SK-N-SH (cell line): ENCODE data around the gene CKAP2.
"Not testable (repeated sequence)": the region's sequence is repeated elsewhere in the genome, so short reads cannot be mapped to it uniquely, and the experiment has no call there.

Source experiments
- EZH2phosphoT487 ChIP-seq: fragments of 200-600 bp; sonication (generic); IDR thresholded peaks from 2 replicates; pipeline ENCODE4 v1.6.1; 2017; ENCODE audit warnings: low read depth, mixed run types, mild to moderate bottlenecking, antibody characterized with exemption, moderate library complexity, borderline replicate concordance
- FOSL2 ChIP-seq: IDR thresholded peaks from 2 replicates; pipeline ENCODE4 v1.4.0; 2012; ENCODE audit warnings: low read depth, mild to moderate bottlenecking, moderate library complexity, borderline replicate concordance
- SMC3 ChIP-seq: IDR thresholded peaks from 2 replicates; pipeline ENCODE4 v1.6.1; 2012; ENCODE audit warnings: low read depth, low read length, improper control_type of control experiment
- TF ChIP-seq, protein P1 (sequence below): fragments of 200-600 bp; sonication (generic); IDR thresholded peaks from 2 replicates; pipeline ENCODE4 v1.6.1; 2017; ENCODE audit warnings: antibody characterized with exemption, mild to moderate bottlenecking, moderate library complexity

DNA sequence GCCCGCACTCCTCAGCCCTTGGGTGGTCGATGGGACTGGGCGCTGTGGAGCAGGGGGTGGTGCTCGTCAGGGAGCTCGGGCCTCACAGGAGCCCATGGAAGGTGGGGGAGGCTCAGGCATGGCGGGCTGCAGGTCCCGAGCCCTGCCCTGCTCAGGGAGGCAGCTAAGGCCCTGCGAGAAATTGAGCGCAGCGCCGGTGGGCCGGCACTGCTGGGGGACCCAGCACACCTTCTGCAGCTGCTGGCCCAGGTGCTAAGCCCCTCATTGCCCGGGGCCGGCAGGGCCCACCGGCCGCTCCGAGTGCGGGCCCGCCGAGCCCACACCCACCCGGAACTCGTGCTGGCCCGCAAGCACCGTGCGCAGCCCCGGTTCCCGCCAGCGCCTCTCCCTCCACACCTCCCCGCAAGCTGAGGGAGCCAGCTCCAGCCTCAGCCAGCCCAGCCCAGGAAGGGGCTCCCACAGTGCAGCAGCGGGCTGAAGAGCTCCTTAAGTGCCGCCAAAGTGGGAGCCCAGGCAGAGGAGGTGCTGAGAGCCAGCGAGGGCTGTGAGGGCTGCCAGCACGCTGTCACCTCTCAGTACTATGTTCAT is 47.1 kb upstream of the CKAP2 start:
- TF ChIP-seq, protein P1, sequence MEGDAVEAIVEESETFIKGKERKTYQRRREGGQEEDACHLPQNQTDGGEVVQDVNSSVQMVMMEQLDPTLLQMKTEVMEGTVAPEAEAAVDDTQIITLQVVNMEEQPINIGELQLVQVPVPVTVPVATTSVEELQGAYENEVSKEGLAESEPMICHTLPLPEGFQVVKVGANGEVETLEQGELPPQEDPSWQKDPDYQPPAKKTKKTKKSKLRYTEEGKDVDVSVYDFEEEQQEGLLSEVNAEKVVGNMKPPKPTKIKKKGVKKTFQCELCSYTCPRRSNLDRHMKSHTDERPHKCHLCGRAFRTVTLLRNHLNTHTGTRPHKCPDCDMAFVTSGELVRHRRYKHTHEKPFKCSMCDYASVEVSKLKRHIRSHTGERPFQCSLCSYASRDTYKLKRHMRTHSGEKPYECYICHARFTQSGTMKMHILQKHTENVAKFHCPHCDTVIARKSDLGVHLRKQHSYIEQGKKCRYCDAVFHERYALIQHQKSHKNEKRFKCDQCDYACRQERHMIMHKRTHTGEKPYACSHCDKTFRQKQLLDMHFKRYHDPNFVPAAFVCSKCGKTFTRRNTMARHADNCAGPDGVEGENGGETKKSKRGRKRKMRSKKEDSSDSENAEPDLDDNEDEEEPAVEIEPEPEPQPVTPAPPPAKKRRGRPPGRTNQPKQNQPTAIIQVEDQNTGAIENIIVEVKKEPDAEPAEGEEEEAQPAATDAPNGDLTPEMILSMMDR = not testable (repeated sequence)
- TF ChIP-seq EZH2phosphoT487, FOSL2, SMC3: not testable (repeated sequence)
